Tongue (tissue), 2 donors: ENCODE data around the gene DYNLT2B. TPM values are rescaled to one million over a fixed set of nuclear protein-coding genes. Genes with fewer than 3 reads are reported as not detected.
"Not testable (repeated sequence)": the region's sequence is repeated elsewhere in the genome, so short reads cannot be mapped to it uniquely, and the experiment has no call there.

Experiments
- DNase-seq: peaks from one replicate; pipeline ENCODE4 v3.0.0-alpha.2; 2015
- total RNA-seq: library from RNA; depleted of rRNA; stranded (reverse); fragments of >200 nt; gene quantifications from one replicate; pipeline ENCODE4 v1.2.3, GENCODE V29; 2014

DYNLT2B gene
- total RNA-seq, 1 donor from 2014 or later = 1.8 TPM

DNA sequence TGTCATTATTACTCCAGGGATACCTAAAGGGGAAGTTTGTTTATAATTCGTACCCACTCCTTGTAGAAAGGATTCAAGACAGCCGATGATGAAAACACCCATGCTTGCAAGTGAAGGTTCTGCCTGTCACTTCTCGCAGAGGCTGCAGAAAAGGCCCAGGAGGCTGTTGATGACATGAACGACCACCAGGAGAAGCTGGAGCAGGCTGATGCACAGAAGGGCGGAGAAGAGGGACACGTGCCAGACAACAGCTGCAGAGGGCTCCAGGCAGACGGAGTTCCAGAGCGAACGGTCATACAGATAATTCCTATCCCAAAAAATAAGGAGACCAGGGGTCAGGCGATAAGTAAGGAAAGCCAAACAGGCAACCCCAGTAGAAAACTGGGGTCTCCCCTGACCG, 5.7 kb upstream of the DYNLT2B start:
- DNase-seq = peak; percentile 91

GRCh38 chr3:196323016-196323415, 5.0 kb upstream of the DYNLT2B start:
- DNase-seq = no peak

GRCh38 chr3:196321162-196321561, 3.1 kb upstream of the DYNLT2B start:
- no peak for DNase-seq

- DNase-seq = no peak
These were observed 2.1 kb upstream of the DYNLT2B start for GRCh38 chr3:196320137-196320536.

- DNase-seq = not testable (repeated sequence)
These were observed 997 bp downstream of the DYNLT2B start for GRCh38 chr3:196316799-196317686.

- DNase-seq = no peak
These were observed 2.2 kb downstream of the DYNLT2B start for GRCh38 chr3:196315821-196316220.

GRCh38 chr3:196314597-196314996, 3.4 kb downstream of the DYNLT2B start:
- DNase-seq = no peak

GRCh38 chr3:196314086-196314485, 4.0 kb downstream of the DYNLT2B start:
- not testable (repeated sequence) for DNase-seq

GRCh38 chr3:196302960-196303359, 15.1 kb downstream of the DYNLT2B start:
- not testable (repeated sequence) for DNase-seq

- not testable (repeated sequence) for DNase-seq
These were observed 15.5 kb downstream of the DYNLT2B start for GRCh38 chr3:196302551-196302950.

- DNase-seq = no peak
These were observed 19.5 kb downstream of the DYNLT2B start for GRCh38 chr3:196298521-196298920.

DNA sequence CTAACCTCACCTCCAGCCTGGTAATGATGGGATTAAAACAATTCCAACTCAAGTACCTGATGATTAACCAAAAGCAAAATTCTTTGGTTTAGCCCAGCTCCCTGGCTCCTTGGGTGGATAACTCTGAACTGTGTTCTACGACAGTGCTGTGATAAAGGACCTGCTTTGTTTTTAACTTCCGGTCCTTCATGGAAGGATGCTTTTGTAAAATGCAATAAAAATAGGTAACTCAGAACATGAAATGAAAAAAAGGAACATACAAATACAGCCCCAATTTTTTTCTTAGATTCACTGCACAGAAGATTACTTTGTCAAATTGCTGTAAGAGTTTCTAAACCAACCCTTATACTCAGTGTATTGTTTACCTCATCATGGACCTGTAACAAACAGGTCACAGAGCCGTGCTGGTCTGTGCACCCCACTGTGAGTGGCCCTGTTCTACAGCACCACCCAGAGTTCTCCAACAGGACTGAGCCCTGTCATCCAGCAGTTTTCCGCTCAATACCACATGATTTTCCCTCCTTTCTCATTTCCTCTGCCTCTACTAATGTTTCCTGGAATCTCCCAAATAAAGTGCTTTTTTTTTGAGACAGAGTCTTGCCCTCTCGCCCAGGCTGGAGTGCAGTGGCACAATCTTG, 25.6 kb downstream of the DYNLT2B start:
- no peak for DNase-seq

GRCh38 chr3:196288141-196288460, 29.9 kb downstream of the DYNLT2B start:
- DNase-seq = peak; percentile 57

DNA sequence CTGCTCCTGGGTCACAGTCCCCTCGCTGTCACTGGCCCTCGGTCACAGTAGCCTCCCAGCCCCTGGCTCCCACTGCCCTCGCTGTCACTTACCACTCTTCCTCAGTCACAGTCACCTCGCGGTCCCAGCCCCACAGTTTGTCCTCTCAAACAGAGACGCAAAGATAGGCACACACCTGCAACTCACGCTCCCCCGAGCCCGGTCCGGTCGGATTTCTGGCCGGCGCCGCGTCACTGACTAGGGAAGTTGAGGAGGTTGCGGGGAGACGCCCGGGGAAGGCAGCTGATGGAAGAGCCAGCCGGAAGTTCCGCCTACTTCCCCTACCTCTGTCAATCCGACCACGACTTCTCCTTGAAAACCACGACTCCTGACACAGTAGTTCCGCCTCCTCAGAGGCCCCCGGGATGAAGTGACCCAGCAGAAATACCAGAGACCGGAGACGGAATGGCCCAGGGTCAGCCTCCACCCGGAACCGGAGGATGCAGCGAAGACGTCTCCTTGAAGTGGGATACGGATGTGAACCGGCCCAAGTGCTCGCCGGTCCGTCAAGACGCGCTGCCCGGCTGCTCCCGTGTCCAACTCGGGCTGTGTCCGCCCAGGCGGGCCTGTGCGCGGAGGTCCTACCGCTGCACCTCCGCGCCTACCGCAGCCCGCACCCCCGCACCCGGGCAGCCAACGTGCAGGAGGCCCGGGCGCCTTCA, 30.4 kb downstream of the DYNLT2B start, which contains the start of gene PCYT1A:
Gene PCYT1A (minus strand): TSS at position 287 of the 701 bp plus-strand sequence. CDS start 17,195 bp downstream, outside the sequence.
- DNase-seq = peak; percentile 97

- peak; percentile 29 for DNase-seq
These were observed 31.0 kb downstream of the DYNLT2B start for GRCh38 chr3:196287090-196287439.

DNA sequence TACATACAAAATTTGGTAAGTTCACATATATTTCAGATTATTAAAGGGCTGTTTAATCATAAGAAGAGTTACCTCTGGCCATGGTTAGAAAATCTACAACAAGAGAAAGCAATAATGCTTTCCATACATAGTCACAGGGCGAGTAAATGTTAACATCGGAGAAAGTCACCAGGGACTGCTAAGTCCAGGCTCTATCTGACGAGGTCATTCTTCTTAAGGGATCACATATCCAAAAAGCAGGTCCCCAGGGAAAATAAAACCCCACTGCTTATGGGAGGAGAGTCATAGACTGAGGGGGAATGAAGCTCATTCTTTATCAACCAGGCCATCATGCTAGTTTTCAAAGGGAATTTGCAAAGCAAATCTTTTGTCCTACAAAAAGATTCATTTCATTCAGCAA, 33.6 kb downstream of the DYNLT2B start:
- no peak for DNase-seq

GRCh38 chr3:196281962-196282361, 36.1 kb downstream of the DYNLT2B start:
- no peak for DNase-seq

- DNase-seq = no peak
These were observed 37.2 kb downstream of the DYNLT2B start for GRCh38 chr3:196280689-196281440.

DNA sequence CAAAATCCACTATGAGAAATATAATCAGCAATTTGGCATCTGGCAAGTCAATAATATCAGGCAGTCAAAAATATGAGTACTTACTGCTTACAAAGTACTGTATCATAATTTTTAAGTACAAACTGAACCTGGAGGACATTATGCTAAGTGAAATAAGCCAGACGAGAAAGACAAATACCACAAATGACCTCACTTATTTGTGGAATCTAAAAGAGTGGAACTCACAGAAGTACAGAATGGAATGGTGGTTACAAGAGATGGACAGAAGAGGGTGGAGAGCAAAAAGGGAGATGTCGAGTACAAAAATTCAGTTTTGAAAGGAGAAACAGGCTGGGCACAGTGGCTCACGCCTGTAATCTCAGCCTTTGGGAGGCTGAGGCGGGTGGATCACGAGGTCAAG, 42.9 kb downstream of the DYNLT2B start:
- no peak for DNase-seq

DNA sequence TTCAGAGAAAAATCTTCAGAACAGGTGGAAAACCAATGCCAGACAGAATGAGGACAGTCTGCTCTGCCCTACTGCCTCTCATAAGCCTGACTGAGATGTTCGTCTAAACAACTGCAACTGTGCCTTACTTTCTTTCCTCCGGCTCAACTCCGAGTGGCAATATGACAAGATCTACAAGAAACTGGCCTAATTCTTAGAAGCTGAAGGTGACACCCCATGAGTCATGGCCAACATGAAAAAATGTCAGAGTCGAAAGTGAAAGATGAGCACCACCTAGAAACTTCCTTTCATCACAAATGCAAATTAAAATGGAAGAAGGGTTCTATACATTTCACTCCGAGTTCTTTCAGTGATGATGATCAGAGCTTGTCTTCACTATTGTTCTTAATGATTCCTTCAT, 43.5 kb downstream of the DYNLT2B start:
- DNase-seq = no peak

- no peak for DNase-seq
These were observed 44.4 kb downstream of the DYNLT2B start for GRCh38 chr3:196273655-196274054.

DNA sequence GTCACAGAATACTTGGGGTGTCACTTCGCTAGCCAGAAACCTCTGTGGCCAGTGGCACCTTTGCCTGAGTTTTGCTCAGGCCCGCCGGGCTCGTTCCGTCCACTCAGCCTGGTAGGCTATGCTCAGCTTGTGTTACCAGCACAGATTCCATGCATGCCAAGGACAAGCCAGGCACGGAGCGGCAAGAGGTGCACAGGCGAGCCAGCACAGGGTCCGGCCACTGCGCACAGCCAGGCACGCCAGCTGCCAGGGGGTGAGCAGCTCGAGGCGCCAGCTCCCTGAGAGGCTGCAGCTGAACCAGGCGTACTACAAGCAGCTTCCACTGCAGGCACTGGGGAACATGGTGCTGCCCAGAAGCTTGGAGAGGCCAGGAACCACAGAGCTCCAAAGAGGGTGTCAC, 45.2 kb downstream of the DYNLT2B start:
- DNase-seq = peak; percentile 25
